ENCODE results near the gene NKX2-8. TPM values are rescaled to one million over a fixed set of nuclear protein-coding genes. Genes with fewer than 3 reads are reported as not detected.

Gene NKX2-8
- polyA plus RNA-seq, 3 donors from 2014 or later = not detected

DNA sequence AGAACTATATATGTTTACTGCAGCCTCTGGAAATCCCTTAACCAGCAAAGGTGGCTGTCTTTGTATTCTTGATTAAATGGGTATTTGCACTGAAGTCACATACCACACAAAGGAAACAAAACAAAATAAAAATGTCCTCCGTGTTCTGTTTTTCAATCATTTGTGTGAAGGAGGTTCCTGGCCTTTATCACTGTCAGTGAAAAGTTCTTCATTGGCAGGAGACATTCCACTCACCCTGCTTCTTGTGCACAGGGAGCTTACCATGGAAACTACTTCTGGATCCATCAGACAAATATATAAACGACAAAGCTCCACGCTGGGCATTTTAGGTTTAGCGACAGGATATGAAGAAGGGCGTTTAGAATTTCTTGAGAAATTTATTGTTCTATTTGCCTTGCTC lies 5.7 kb upstream of the NKX2-8 start:
- H3K36me3 Mint-ChIP-seq = no peaks in the 10 kb centered on the region
- no peak for DNase-seq
- H3K27me3 Mint-ChIP-seq (ENCODE audit: low read depth in 3 of 3) = peaks cover 7 to 23% (median 21%) of the 10 kb centered on the region in 3 donors
- peaks cover 0 to 11% (median 5%) of the 10 kb centered on the region in 6 donors for H3K9me3 Mint-ChIP-seq
- H3K27ac Mint-ChIP-seq = no peak overlapping the region
- H3K4me3 Mint-ChIP-seq = no peak overlapping the region
- no peaks in the 10 kb centered on the region for H3K4me1 Mint-ChIP-seq

DNA sequence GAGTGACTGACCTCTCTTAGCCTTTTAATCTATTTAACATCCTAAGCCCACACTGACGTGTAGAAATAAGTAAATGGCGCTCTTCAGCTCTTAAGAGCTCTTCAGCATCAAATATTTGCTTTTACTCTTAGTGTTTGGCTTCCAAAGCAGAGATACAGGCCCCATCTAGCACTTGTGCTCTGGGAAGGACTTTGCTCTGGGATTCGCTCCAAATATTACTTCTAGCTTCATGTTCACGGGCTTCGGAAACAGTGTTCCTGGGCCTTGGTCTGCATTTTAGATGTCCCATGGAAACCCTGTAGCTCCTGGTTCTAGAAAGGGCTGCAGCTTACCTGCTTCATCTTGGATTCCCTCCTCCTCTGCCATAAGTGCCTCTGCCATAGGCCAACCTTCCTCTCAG lies 2.7 kb upstream of the NKX2-8 start:
- peaks cover 7 to 28% (median 14%) of the 10 kb centered on the region in 3 donors for H3K27me3 Mint-ChIP-seq (ENCODE audit: low read depth in 3 of 3)
- no peak for DNase-seq
- no peak overlapping the region for H3K27ac Mint-ChIP-seq
- peaks cover 0 to 11% (median 6%) of the 10 kb centered on the region in 6 donors for H3K9me3 Mint-ChIP-seq
- H3K4me1 Mint-ChIP-seq = no peaks in the 10 kb centered on the region
- H3K4me3 Mint-ChIP-seq = no peak overlapping the region
- H3K36me3 Mint-ChIP-seq = no peaks in the 10 kb centered on the region

DNA sequence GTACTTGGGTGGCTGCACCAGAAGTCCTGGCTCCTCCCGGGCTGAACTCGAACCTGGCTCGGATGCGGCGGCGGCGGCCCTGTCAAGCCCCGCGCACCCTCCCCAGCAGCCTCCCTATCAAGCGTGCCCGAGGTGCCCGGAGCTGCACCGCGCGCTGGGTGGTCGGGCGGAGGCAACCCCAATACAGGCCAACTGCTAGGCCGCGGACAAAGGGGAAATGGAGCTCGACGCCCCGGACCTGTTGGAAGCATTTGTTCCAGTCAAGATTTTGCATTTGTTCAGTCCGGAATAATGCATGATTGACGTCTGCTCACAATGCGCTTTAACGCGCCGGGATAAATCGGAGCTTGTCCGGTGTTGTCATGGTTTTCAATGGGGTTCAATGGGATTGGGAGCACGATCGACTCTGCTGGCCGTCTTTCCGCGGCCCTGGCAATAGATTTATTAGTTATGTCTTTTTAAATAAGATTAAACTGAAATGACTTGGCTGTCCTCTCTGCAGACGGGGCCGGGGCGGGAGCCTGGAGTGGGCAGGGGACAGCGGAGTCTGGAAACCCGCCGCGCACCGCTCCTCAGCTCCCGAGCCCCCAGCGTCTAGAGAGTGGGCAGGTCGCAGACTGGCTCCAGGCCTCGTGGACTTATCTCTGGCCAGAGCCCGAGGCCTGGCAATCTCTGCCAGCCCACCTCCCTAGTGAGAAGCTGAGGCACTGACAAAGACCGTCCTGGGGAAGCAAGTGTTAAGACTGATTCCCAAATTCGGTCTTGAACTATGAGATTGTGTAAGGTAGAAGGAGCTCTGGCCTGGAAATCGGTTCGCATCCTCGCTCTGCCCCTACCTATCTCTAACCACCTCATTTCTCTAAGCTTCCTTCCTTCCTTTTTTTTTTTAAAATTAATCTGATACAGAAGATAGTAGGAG lies 1.7 kb upstream of the NKX2-8 start:
- H3K36me3 Mint-ChIP-seq = no peaks in the 10 kb centered on the region
- H3K4me3 Mint-ChIP-seq = no peak overlapping the region
- peaks cover 5 to 29% (median 10%) of the 10 kb centered on the region in 3 donors for H3K27me3 Mint-ChIP-seq (ENCODE audit: low read depth in 3 of 3)
- H3K4me1 Mint-ChIP-seq = no peaks in the 10 kb centered on the region
- H3K27ac Mint-ChIP-seq = no peak overlapping the region
- peaks cover 0 to 11% (median 5%) of the 10 kb centered on the region in 6 donors for H3K9me3 Mint-ChIP-seq
- DNase-seq = no peak

GRCh38 chr14:36583242-36583892 lies 953 bp upstream of the NKX2-8 start:
- peaks cover 0 to 3% (median 0%) of the 10 kb centered on the region in 3 donors for H3K36me3 Mint-ChIP-seq
- H3K4me3 Mint-ChIP-seq = no peak overlapping the region
- peaks cover 0 to 11% (median 5%) of the 10 kb centered on the region in 6 donors for H3K9me3 Mint-ChIP-seq
- H3K27ac Mint-ChIP-seq = no peak overlapping the region
- H3K27me3 Mint-ChIP-seq (ENCODE audit: low read depth in 3 of 3) = peaks cover 3 to 27% (median 10%) of the 10 kb centered on the region in 3 donors
- H3K4me1 Mint-ChIP-seq = no peaks in the 10 kb centered on the region
- no peak for DNase-seq

DNA sequence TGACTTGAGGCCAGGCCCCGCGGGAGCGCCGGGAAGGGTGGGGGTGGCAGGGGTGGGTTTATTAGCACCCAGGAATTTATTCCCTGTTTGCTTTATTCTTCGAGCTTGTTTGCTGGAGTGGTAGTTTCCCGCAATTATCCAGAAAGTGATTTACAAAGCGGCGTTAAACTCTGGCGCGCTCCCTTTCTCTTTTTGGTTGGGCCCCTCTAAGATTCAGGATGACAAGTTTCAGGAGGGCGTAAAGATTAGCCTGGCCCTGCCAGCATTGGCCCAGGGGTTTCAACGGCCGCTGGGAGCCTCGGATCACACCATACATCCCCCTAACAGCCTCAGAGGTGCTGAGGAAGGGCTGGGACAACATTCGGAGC lies 444 bp upstream of the NKX2-8 start:
- Mint-ChIP-seq H3K9me3 (peaks cover 0 to 11% (median 5%) of the 10 kb centered on the region in 6 donors), H3K27me3 (ENCODE audit: low read depth in 3 of 3) (peaks cover 3 to 27% (median 11%) of the 10 kb centered on the region in 3 donors), H3K27ac (no peak overlapping the region), H3K36me3 (peaks cover 0 to 3% (median 0%) of the 10 kb centered on the region in 3 donors), H3K4me1 (no peaks in the 10 kb centered on the region), H3K4me3 (no peak overlapping the region)
- no peak for DNase-seq

GRCh38 chr14:36580856-36581831 lies 1.3 kb downstream of the NKX2-8 start:
- Mint-ChIP-seq H3K4me3 (no peak overlapping the region), H3K27ac (no peak overlapping the region), H3K4me1 (no peaks in the 10 kb centered on the region), H3K27me3 (ENCODE audit: low read depth in 3 of 3) (peaks cover 3 to 24% (median 9%) of the 10 kb centered on the region in 3 donors), H3K36me3 (peaks cover 0 to 3% (median 0%) of the 10 kb centered on the region in 3 donors), H3K9me3 (peaks cover 0 to 11% (median 5%) of the 10 kb centered on the region in 6 donors)
- DNase-seq = no peak

DNA sequence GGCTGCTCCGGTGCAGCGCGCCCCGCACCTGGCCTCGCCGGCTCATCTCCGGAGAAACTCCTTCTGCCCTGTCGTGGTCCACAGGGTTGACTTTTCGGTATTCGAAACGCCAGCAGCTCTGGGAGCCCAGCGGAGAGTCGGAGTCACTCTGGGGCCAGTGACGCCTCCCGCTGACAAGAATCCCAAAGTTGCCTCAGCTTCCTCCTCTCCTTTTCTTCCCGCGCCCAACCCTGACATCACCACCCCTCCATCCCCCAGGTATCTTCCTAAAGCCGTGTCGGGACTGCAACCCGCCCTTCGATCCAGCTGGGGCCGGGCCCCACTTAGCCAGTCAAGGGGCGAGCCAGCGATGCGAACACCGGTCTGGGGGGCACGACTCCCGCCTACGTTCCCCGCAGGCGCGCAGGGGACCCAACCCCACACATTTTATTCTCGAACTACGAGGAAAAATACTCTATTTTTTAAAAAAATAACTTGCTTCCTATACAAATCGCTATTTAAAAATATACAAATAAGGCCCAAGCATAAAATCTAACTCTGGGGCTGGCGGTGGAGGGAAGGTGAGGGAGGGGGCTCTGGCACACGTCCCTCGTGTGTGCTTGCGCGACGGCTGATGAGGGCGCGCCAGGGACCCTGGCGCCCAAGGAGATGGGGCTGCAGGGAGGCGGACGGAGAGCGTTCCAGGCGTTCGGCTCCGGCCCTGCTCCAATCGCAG lies 2.1 kb downstream of the NKX2-8 start:
- Mint-ChIP-seq H3K27me3 (ENCODE audit: low read depth in 3 of 3) (peaks cover 3 to 21% (median 6%) of the 10 kb centered on the region in 3 donors), H3K27ac (no peak overlapping the region), H3K4me1 (no peaks in the 10 kb centered on the region), H3K4me3 (no peak overlapping the region), H3K36me3 (peaks cover 0 to 3% (median 0%) of the 10 kb centered on the region in 3 donors), H3K9me3 (peaks cover 0 to 10% (median 4%) of the 10 kb centered on the region in 6 donors)
- no peak for DNase-seq

GRCh38 chr14:36579573-36580140 lies 2.8 kb downstream of the NKX2-8 start:
- no peak overlapping the region for H3K27ac Mint-ChIP-seq
- H3K4me1 Mint-ChIP-seq = no peaks in the 10 kb centered on the region
- no peak overlapping the region for H3K4me3 Mint-ChIP-seq
- no peak for DNase-seq
- peaks cover 3 to 15% (median 6%) of the 10 kb centered on the region in 3 donors for H3K27me3 Mint-ChIP-seq (ENCODE audit: low read depth in 3 of 3)
- H3K36me3 Mint-ChIP-seq = peaks cover 0 to 3% (median 0%) of the 10 kb centered on the region in 3 donors
- peaks cover 0 to 8% (median under 1%) of the 10 kb centered on the region in 6 donors for H3K9me3 Mint-ChIP-seq

- H3K36me3 Mint-ChIP-seq = peaks cover 0 to 3% (median 0%) of the 10 kb centered on the region in 3 donors
These were observed 3.3 kb downstream of the NKX2-8 start for GRCh38 chr14:36579001-36579555.

DNA sequence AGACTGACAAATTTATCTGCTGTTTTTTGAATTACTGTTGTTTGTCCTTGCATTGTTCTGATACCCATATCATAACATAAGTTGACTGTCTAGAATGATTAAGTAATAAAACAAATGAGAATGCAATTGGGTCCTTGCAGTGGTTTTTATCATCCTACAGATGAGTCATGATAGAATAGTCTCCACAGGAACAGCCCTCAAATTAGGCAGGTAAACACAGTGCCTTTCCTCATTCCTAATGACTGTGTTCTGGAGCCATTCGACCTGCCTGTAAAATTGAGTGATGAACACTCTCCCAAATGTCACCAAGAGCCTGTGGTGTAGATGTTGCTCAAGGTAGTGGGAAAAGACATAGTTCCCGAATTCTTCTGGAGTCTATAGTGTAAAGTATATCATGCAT lies 12.3 kb downstream of the NKX2-8 start:
- Mint-ChIP-seq H3K4me3 (no peak overlapping the region), H3K27ac (no peak overlapping the region)

More at GRCh38 chr14:36579001-36579555, 3.3 kb downstream of the NKX2-8 start:
- Mint-ChIP-seq H3K4me1 (no peaks in the 10 kb centered on the region), H3K27ac (no peak overlapping the region), H3K27me3 (ENCODE audit: low read depth in 3 of 3) (peaks cover 2 to 13% (median 4%) of the 10 kb centered on the region in 3 donors), H3K9me3 (peaks cover 0 to 6% (median 0%) of the 10 kb centered on the region in 6 donors), H3K4me3 (no peak overlapping the region)
- no peak for DNase-seq

GRCh38 chr14:36556811-36557433 lies 25.5 kb downstream of the NKX2-8 start:
- no peaks in the 10 kb centered on the region for H3K4me1 Mint-ChIP-seq
- peaks cover 0 to 2% (median 2%) of the 10 kb centered on the region in 3 donors for H3K27me3 Mint-ChIP-seq (ENCODE audit: low read depth in 3 of 3)
- no peak for DNase-seq
- peaks cover 0 to 6% (median 2%) of the 10 kb centered on the region in 6 donors for H3K9me3 Mint-ChIP-seq
- no peaks in the 10 kb centered on the region for H3K36me3 Mint-ChIP-seq
- no peak overlapping the region for H3K27ac Mint-ChIP-seq
- H3K4me3 Mint-ChIP-seq = no peak overlapping the region

More for the DNA sequence above, 12.3 kb downstream of the NKX2-8 start:
- peaks cover 0 to 8% (median 6%) of the 10 kb centered on the region in 6 donors for H3K9me3 Mint-ChIP-seq
- H3K27me3 Mint-ChIP-seq (ENCODE audit: low read depth in 3 of 3) = peaks cover 3 to 7% (median 6%) of the 10 kb centered on the region in 3 donors
- H3K36me3 Mint-ChIP-seq = no peaks in the 10 kb centered on the region
- DNase-seq = no peak
- no peaks in the 10 kb centered on the region for H3K4me1 Mint-ChIP-seq

All from immature natural killer cell (primary cell).